Endothelial cell of umbilical vein (primary cell): ENCODE measurements around the gene YWHAG. TPM values are rescaled to one million over a fixed set of nuclear protein-coding genes. Genes with fewer than 3 reads are reported as not detected.

ENCODE experiments used
- BruUV-seq: library from RNA; stranded (reverse); fragments of 400-500 nt; replicated peaks from 2 replicates; lab custom pipeline; 2021; lab: Mats Ljungman, UMichigan
- CTCF ChIA-PET: fragments of 300-600, 350-600 bp; sonication (Branson Sonifier 250); formaldehyde crosslinking; loops from one replicate; lab custom pipeline; 2021; ENCODE audit warnings: antibody characterized with exemption, inconsistent platforms; lab: Charles Lee
- POLR2A ChIA-PET: fragments of 300-600, 350-600 bp; sonication (Branson Sonifier 250); formaldehyde crosslinking; loops from one replicate; lab custom pipeline; 2021; ENCODE audit warnings: antibody characterized with exemption, inconsistent platforms; lab: Charles Lee
- DNase-seq: peaks from one replicate; pipeline ENCODE4 v3.0.0-alpha.2; 2011; ENCODE audit warnings: low read depth, low spot score
- FAIRE-seq: peaks from 2 replicates; lab custom pipeline; 2011; peaks lifted over from hg19 to GRCh38; lab: Jason Lieb, UNC
- H2AFZ ChIP-seq: 2 replicates; pipeline ENCODE4 v1.6.0; 2012; ENCODE audit warnings: low read depth, low read length, control low read depth, inconsistent platforms
- H3K27ac ChIP-seq: 2 replicates; pipeline ENCODE4 v1.5.1; 2011; ENCODE audit warnings: low read depth, mild to moderate bottlenecking, control low read depth, low read length, moderate library complexity; ENCODE audit not compliant: insufficient read depth
- H3K27me3 ChIP-seq, 2 experiments: 2 replicates each; pipeline versions ENCODE4 v1.6.0 to v1.6.1; 2011; ENCODE audit warnings: low read length in 2 of 2, mixed read lengths in 1 of 2; ENCODE audit not compliant: control insufficient read depth in 2 of 2, insufficient read depth in 2 of 2
- H3K36me3 ChIP-seq, 2 experiments: 2 replicates in 1 of 2; 3 replicates in 1 of 2; pipeline ENCODE4 v1.5.1; 2011; ENCODE audit warnings: low read length in 2 of 2, mild to moderate bottlenecking in 1 of 2, moderate library complexity in 1 of 2; ENCODE audit not compliant: control insufficient read depth in 2 of 2, insufficient read depth in 2 of 2; ENCODE audit errors: extremely low read depth in 1 of 2
- H3K4me1 ChIP-seq: 3 replicates; pipeline ENCODE4 v1.5.1; 2011; ENCODE audit warnings: mild to moderate bottlenecking, low read length; ENCODE audit not compliant: control insufficient read depth, insufficient read depth; ENCODE audit errors: extremely low read depth
- H3K4me2 ChIP-seq: 2 replicates; pipeline ENCODE4 v1.6.1; 2011; ENCODE audit warnings: low read length, control low read depth, mixed read lengths; ENCODE audit not compliant: insufficient read depth
- H3K4me3 ChIP-seq, 3 experiments: fragments of 200-600 bp in 1 of 3; sonication (generic), shearing (Covaris generic) in 1 of 3; replicated peaks in 1 of 3; 2 replicates each; pipeline ENCODE4 v1.5.1; 2011 to 2016; ENCODE audit warnings: control low read depth in 3 of 3, low read length in 3 of 3, mild to moderate bottlenecking in 2 of 3, inconsistent platforms in 1 of 3, low read depth in 1 of 3, moderate library complexity in 1 of 3; ENCODE audit not compliant: insufficient read depth in 1 of 3
- H3K79me2 ChIP-seq: 2 replicates; pipeline ENCODE4 v1.6.0; 2012; ENCODE audit warnings: low read length, inconsistent platforms; ENCODE audit not compliant: control insufficient read depth, insufficient read depth
- H3K9ac ChIP-seq: replicated peaks from 2 replicates; pipeline ENCODE3; 2011; ENCODE audit warnings: low read length, control low read depth; ENCODE audit not compliant: insufficient read depth; ENCODE audit errors: extremely low read depth
- H3K9me1 ChIP-seq: replicated peaks from 3 replicates; pipeline ENCODE4 v1.6.0; 2011; ENCODE audit warnings: mild to moderate bottlenecking, low read length; ENCODE audit not compliant: control insufficient read depth, insufficient read depth; ENCODE audit errors: extremely low read depth
- H3K9me3 ChIP-seq: replicated peaks from 2 replicates; pipeline ENCODE4 v1.5.1; 2012; ENCODE audit warnings: low read length, inconsistent platforms; ENCODE audit not compliant: control insufficient read depth, insufficient read depth
- H4K20me1 ChIP-seq: replicated peaks from 2 replicates; pipeline ENCODE3; 2011; ENCODE audit warnings: mild to moderate bottlenecking, low read length; ENCODE audit not compliant: control insufficient read depth, insufficient read depth; ENCODE audit errors: extremely low read depth
- EZH2 ChIP-seq: IDR thresholded peaks from 2 replicates; pipeline ENCODE4 v1.6.1; 2012; ENCODE audit warnings: borderline replicate concordance, low read depth, mild to moderate bottlenecking, moderate library complexity, low read length, inconsistent platforms; ENCODE audit not compliant: severe bottlenecking
- FOS ChIP-seq: IDR thresholded peaks from 2 replicates; pipeline ENCODE4 v1.6.1; 2011; ENCODE audit warnings: mild to moderate bottlenecking, low read length, moderate library complexity, borderline replicate concordance; ENCODE audit not compliant: insufficient read depth
- MYC ChIP-seq: IDR thresholded peaks from one replicate; pipeline ENCODE4 v1.6.1; 2011; ENCODE audit warnings: mild to moderate bottlenecking, low read depth, low read length
- POLR2A ChIP-seq: IDR thresholded peaks from 2 replicates; pipeline ENCODE4 v1.6.1; 2012; ENCODE audit warnings: low read depth, mild to moderate bottlenecking, control low read depth, low read length
- POLR2AphosphoS5 ChIP-seq: IDR thresholded peaks from 2 replicates; pipeline ENCODE4 v1.6.1; 2012; ENCODE audit warnings: low read depth, mild to moderate bottlenecking, control low read depth, low read length, moderate library complexity; ENCODE audit not compliant: insufficient read depth
- dilution Hi-C: fragments of 300-500 bp; cut with MboI; formaldehyde crosslinking; loops from one replicate; pipeline ENCODE4 v1.15.0; 2019; ENCODE audit warnings: low sequenced_read_pairs; ENCODE audit not compliant: extremely low pct_ligation_motif_present
- intact Hi-C: fragments of 100-400 bp; cut with micrococcal nuclease; formaldehyde crosslinking; loops from one replicate; pipeline ENCODE4 v1.10.0; 2022
- polyA plus RNA-seq, 4 experiments: library from polyadenylated mRNA; depleted of rRNA in 3 of 4; stranded (reverse) in 3 of 4; unstranded in 1 of 4; fragments of >200 nt; gene quantifications; 2 replicates each; pipeline versions ENCODE4 v1.2.1 to v1.2.3, GENCODE V29; 2011 to 2012; ENCODE audit warnings: missing spikeins in 1 of 4
- total RNA-seq: library from RNA; stranded (reverse); gene quantifications from 2 replicates; pipeline ENCODE4 v1.2.3, GENCODE V29; 2021
- TF ChIP-seq, protein P1 (sequence below): IDR thresholded peaks from 2 replicates; pipeline ENCODE4 v1.6.1; 2011; ENCODE audit not compliant: insufficient read depth, insufficient read length

The YWHAG gene
- total and polyA plus RNA-seq, 2 donors (not counting 3 experiments of a cell fraction or from before 2014, with no cell fraction given): 55.6 to 205 TPM

DNA sequence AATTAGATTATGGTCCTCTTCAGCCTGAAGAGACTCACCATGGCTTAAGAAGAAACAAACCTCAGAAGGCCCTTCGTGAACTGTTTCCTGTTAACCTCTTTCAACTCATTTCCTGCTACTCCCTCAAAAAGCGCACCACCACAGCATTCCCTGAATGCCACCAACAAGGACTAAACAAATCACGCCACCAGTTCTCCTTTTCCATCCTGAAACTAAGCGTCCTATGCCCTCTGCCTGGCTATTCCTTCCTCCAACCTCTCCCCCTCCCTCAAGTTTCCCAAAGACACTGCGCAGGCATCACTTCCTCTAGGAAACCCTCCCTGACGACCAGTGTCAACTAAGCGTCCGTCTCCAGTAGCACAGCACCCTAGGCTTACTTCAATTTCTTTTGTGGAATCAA is 12.0 kb downstream of the YWHAG start:
- BruUV-seq: no TSS peak

DNA sequence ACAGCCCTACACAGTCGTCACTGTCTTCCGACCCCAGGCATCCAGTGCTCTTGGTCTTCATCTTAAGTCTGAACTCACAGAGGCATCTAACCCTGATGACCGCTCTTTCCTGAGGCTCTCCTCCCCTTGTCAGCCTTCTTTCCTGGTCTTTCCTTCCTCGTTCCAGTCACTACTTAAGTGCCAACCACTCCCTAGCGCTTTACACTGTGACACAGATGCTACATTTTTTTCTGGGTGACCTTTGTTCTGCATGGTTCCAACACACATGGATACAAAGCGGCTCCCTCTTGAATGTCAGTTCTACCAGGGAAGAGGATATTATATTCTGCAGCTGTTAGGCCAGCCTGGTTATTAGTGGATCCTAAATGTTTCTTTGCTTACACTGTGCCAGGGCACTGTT is 12.7 kb downstream of the YWHAG start:
- FAIRE-seq (no peak), DNase-seq (no peak)
- dilution Hi-C loops (no loop called here), intact Hi-C loops (no loop called here)
- POLR2A ChIA-PET: no interaction called here
- Histone ChIP-seq H3K27ac (peak overlapping the region; percentile 43), H3K9me1 (no peaks in the 10 kb centered on the region), H3K79me2 (peaks cover 100% of the 10 kb centered on the region), H3K27me3 (no peaks in the 10 kb centered on the region), H3K4me2 (no peak overlapping the region), H3K9ac (no peak overlapping the region), H3K36me3 (peaks cover 25 to 28% of the 10 kb centered on the region in 2 experiments), H2AFZ (no peak overlapping the region), H3K4me3 (no peak overlapping the region), H3K4me1 (peaks cover 35% of the 10 kb centered on the region), H4K20me1 (peaks cover 17% of the 10 kb centered on the region), H3K9me3 (no peaks in the 10 kb centered on the region)
- CTCF ChIA-PET: no interaction called here
- no peak for TF ChIP-seq MYC
- no peak for TF ChIP-seq POLR2AphosphoS5
- TF ChIP-seq POLR2A: no peak
- TF ChIP-seq, protein P1, sequence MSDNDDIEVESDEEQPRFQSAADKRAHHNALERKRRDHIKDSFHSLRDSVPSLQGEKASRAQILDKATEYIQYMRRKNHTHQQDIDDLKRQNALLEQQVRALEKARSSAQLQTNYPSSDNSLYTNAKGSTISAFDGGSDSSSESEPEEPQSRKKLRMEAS: no peak
- no peak for TF ChIP-seq FOS
- TF ChIP-seq EZH2: no peak
- BruUV-seq: no TSS peak

More for the DNA sequence above, 12.0 kb downstream of the YWHAG start:
- Histone ChIP-seq H3K4me1 (peaks cover 30% of the 10 kb centered on the region), H3K4me2 (peak overlapping the region; percentile 54), H3K27me3 (no peaks in the 10 kb centered on the region), H2AFZ (no peak overlapping the region), H3K79me2 (peaks cover 100% of the 10 kb centered on the region), H4K20me1 (peaks cover 18% of the 10 kb centered on the region), H3K9me1 (no peaks in the 10 kb centered on the region), H3K4me3 (no peak overlapping the region), H3K9ac (peak overlapping the region; percentile 32), H3K36me3 (peaks cover 25 to 28% of the 10 kb centered on the region in 2 experiments), H3K9me3 (no peaks in the 10 kb centered on the region), H3K27ac (peak overlapping the region; percentile 43)
- ChIA-PET CTCF (no interaction called here), POLR2A (no interaction called here)
- peak; percentile 35 for FAIRE-seq
- peak; percentile 46 for DNase-seq
- intact Hi-C loops: no loop called here
- TF ChIP-seq MYC (no peak), POLR2AphosphoS5 (peak; percentile 49)
- dilution Hi-C loops: no loop called here
